ENCODE measurements around the gene SV2B. TPM values are rescaled to one million over a fixed set of nuclear protein-coding genes. Genes with fewer than 3 reads are reported as not detected.

SV2B gene
- total RNA-seq, 5 donors from 2014 or later (not counting 1 experiment from before 2014, with no cell fraction given) = 0.03 to 0.13 (median 0.09) TPM; not detected in 2

DNA sequence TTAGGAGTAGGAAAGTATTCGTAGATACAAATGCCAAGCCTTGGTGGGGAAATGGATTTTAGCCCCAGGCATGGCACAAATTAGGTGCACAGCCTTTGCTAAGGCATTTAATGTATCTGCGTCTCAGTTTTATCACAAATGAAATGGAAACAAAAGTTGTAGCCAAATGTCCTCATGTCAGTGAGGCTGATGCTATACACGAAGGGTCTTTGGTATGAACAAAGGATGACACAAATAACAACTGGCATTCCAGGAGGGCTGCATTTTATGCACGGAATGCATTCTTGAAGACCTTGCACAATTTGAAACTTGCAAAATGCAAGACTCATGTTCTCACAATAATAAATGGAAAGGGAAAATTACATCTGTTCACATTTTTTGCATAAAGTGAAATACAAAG is 181.9 kb downstream of the SV2B start:
- no peak overlapping the region for H3K4me3 Mint-ChIP-seq
- Histone ChIP-seq H3K36me3 (ENCODE audit: control insufficient read depth in 2 of 2, extremely low read depth in 1 of 2, insufficient read depth in 1 of 2, low read length in 1 of 2) (no peaks in the 10 kb centered on the region), H3K4me3 (ENCODE audit: control insufficient read depth in 1 of 2, extremely low read depth in 1 of 2, low read length in 1 of 2) (no peak overlapping the region), H3K9me3 (no peaks in the 10 kb centered on the region), H3K4me1 (ENCODE audit: control insufficient read depth in 1 of 2, extremely low read depth in 1 of 2, insufficient read depth in 2 of 2, low read length in 2 of 2) (no peaks in the 10 kb centered on the region), H3K27me3 (replicated peaks in 1 of 2; ENCODE audit: control insufficient read depth in 2 of 2, extremely low read depth in 1 of 2, insufficient read depth in 2 of 2, low read length in 1 of 2) (peaks cover 0 to 11% of the 10 kb centered on the region in 2 experiments), H3K27ac (ENCODE audit: low read length) (no peak overlapping the region)
- POLR2A ChIA-PET = no interaction called here
- DNase-seq (no peak), ATAC-seq (replicated peaks in 1 of 4) (no peak)
- WGBS (ENCODE audit: insufficient coverage) = 78% methylated on average over 3 of the region's 4 CpGs
- no peaks in the 10 kb centered on the region for H3K4me1 Mint-ChIP-seq
- peaks cover 18 to 29% of the 10 kb centered on the region in 2 donors for H3K27me3 Mint-ChIP-seq
- no peaks in the 10 kb centered on the region for H3K36me3 Mint-ChIP-seq
- no peak overlapping the region for H3K27ac Mint-ChIP-seq
- H3K9me3 Mint-ChIP-seq = no peaks in the 10 kb centered on the region
- CTCF ChIA-PET = no interaction called here

DNA sequence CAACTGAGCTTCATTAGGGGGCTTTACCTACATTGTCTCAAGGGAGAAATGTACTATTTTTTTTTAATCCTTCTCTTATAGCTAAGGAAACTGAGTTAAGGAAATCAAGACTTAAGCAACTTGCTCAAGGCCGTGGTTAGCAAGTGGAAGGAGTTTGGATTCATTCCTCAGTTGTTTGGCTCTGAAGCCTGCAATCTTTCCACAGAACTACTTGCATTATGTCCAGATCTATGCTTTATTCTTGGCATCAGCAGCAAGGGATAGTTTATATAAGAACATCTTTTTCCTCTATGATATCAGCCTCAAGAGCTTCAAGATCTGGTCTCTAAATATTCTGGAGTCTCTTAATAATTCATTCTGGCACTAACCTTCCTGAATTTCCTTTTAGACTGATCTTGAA is 182.4 kb downstream of the SV2B start:
- no peak overlapping the region for H3K4me3 Mint-ChIP-seq
- Histone ChIP-seq H3K4me1 (ENCODE audit: control insufficient read depth in 1 of 2, extremely low read depth in 1 of 2, insufficient read depth in 2 of 2, low read length in 2 of 2) (no peaks in the 10 kb centered on the region), H3K4me3 (ENCODE audit: control insufficient read depth in 1 of 2, extremely low read depth in 1 of 2, low read length in 1 of 2) (no peak overlapping the region), H3K9me3 (no peaks in the 10 kb centered on the region), H3K27me3 (replicated peaks in 1 of 2; ENCODE audit: control insufficient read depth in 2 of 2, extremely low read depth in 1 of 2, insufficient read depth in 2 of 2, low read length in 1 of 2) (peaks cover 0 to 17% of the 10 kb centered on the region in 2 experiments), H3K36me3 (ENCODE audit: control insufficient read depth in 2 of 2, extremely low read depth in 1 of 2, insufficient read depth in 1 of 2, low read length in 1 of 2) (no peaks in the 10 kb centered on the region), H3K27ac (ENCODE audit: low read length) (no peak overlapping the region)
- ATAC-seq (replicated peaks in 1 of 4) (no peak), DNase-seq (no peak)
- WGBS (ENCODE audit: insufficient coverage) = no CpG with 5 or more reads among the region's 1 CpG
- H3K36me3 Mint-ChIP-seq = no peaks in the 10 kb centered on the region
- H3K9me3 Mint-ChIP-seq = no peaks in the 10 kb centered on the region
- H3K27me3 Mint-ChIP-seq = peaks cover 21 to 23% of the 10 kb centered on the region in 2 donors
- ChIA-PET POLR2A (no interaction called here), CTCF (interaction anchor here in 1 of 2 donors (0.6 kb wide), 1 partner anchor 789 kb away, joined by 3 read pairs; no protein-coding TSS in a partner anchor)
- no peak overlapping the region for H3K27ac Mint-ChIP-seq
- no peaks in the 10 kb centered on the region for H3K4me1 Mint-ChIP-seq

DNA sequence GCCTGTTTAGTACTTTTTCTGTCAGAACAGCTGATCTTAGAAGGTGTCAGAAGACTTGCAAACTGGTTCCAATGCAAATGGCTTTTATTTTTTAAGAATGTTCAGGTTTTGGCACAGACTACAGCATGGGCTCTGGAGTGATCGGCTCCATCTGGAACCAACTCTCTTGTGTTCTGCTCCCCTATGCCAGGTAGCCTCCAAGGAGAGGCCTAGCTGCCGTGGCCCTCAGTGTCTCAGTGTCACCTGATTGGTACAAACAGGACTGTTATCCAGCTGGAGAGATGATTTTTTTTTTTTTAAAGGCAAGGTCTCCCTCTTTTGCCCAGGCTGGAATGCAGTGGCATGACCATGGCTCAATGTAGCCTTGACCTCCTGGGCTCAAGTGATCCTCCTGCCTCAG is 183.1 kb downstream of the SV2B start:
- Mint-ChIP-seq H3K36me3 (no peaks in the 10 kb centered on the region), H3K9me3 (no peaks in the 10 kb centered on the region), H3K4me3 (no peak overlapping the region), H3K27me3 (peaks cover 19 to 20% of the 10 kb centered on the region in 2 donors), H3K27ac (no peak overlapping the region), H3K4me1 (no peaks in the 10 kb centered on the region)
- no peak overlapping the region for H3K4me3 ChIP-seq (ENCODE audit: control insufficient read depth in 1 of 2, extremely low read depth in 1 of 2, low read length in 1 of 2)
- CTCF ChIA-PET = no interaction called here
- ATAC-seq (replicated peaks in 1 of 4) (no peak), DNase-seq (no peak)
- POLR2A ChIA-PET = no interaction called here
- no peak overlapping the region for H3K27ac ChIP-seq (ENCODE audit: low read length)
- no peaks in the 10 kb centered on the region for H3K4me1 ChIP-seq (ENCODE audit: control insufficient read depth in 1 of 2, extremely low read depth in 1 of 2, insufficient read depth in 2 of 2, low read length in 2 of 2)
- H3K9me3 ChIP-seq = no peaks in the 10 kb centered on the region
- WGBS (ENCODE audit: insufficient coverage) = 80% methylated on average over 2 of the region's 2 CpGs
- peaks cover 0 to 21% of the 10 kb centered on the region in 2 experiments for H3K27me3 ChIP-seq (replicated peaks in 1 of 2; ENCODE audit: control insufficient read depth in 2 of 2, extremely low read depth in 1 of 2, insufficient read depth in 2 of 2, low read length in 1 of 2)
- no peaks in the 10 kb centered on the region for H3K36me3 ChIP-seq (ENCODE audit: control insufficient read depth in 2 of 2, extremely low read depth in 1 of 2, insufficient read depth in 1 of 2, low read length in 1 of 2)

DNA sequence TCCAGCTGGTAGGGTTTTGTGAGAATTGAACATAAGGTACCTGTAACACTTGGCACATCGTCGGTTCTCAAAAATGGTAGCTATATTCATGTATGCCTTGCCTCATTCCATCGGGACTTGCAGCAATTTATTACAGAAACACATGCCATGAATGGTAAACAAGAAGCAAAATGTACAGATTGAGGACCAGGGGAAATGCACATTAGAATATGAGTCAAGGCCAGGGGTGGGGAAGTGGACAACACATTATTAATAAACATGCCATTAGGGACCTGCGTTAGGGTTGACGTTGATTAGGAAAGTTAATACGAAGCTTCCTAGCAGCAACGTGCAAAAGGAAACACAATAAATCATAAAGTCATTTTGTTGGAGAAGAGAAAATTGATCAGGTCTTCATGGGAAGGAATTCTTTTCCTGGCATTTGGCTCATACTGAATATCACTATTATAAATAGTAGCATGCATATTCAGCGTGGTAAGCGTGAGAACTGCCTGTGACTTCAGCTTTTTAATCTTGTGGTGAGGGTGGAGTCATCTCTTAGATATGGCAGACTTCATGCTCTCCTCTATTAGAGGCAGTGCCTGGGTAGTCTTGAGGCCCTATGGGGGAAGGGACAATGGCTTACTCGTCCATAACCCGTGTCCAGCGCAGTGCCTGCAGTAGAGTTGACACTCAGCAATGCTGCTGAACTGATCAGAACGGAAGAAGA is 184.9 kb downstream of the SV2B start:
- Mint-ChIP-seq H3K4me3 (no peak overlapping the region), H3K36me3 (no peaks in the 10 kb centered on the region), H3K27me3 (peaks cover 15 to 23% of the 10 kb centered on the region in 2 donors), H3K9me3 (no peaks in the 10 kb centered on the region), H3K4me1 (no peaks in the 10 kb centered on the region), H3K27ac (no peak overlapping the region)
- ATAC-seq (replicated peaks in 1 of 4) (no peak), DNase-seq (no peak)
- no peaks in the 10 kb centered on the region for H3K4me1 ChIP-seq (ENCODE audit: control insufficient read depth in 1 of 2, extremely low read depth in 1 of 2, insufficient read depth in 2 of 2, low read length in 2 of 2)
- H3K27ac ChIP-seq (ENCODE audit: low read length) = no peak overlapping the region
- ChIA-PET POLR2A (interaction anchor here in 1 of 2 donors (0.6 kb wide), 1 partner anchor 1524 kb away, joined by 3 read pairs; no protein-coding TSS in a partner anchor), CTCF (no interaction called here)
- no peak overlapping the region for H3K4me3 ChIP-seq (ENCODE audit: control insufficient read depth in 1 of 2, extremely low read depth in 1 of 2, low read length in 1 of 2)
- no peaks in the 10 kb centered on the region for H3K36me3 ChIP-seq (ENCODE audit: control insufficient read depth in 2 of 2, extremely low read depth in 1 of 2, insufficient read depth in 1 of 2, low read length in 1 of 2)
- WGBS (ENCODE audit: insufficient coverage) = 88% methylated on average over 7 of the region's 13 CpGs
- H3K27me3 ChIP-seq (replicated peaks in 1 of 2; ENCODE audit: control insufficient read depth in 2 of 2, extremely low read depth in 1 of 2, insufficient read depth in 2 of 2, low read length in 1 of 2) = peaks cover 0 to 21% of the 10 kb centered on the region in 2 experiments
- no peaks in the 10 kb centered on the region for H3K9me3 ChIP-seq

DNA sequence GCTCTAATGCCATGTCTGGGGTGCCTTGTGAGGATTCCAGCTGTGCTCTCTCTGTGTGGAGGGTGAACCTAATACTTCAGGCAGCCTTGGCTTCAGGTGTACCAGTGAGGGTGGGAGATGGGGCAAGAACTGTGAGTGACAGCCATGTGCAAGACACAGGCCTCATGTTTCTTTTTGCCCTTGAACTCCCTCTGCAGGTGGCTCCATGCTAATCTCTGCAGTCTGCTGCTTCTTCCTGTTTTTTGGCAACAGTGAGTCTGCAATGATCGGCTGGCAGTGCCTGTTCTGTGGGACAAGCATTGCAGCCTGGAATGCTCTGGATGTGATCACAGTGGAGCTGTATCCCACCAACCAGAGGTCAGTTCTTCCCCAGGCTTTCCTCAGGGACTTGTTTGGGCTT is 189.3 kb downstream of the SV2B start:
- no peak overlapping the region for H3K27ac ChIP-seq (ENCODE audit: low read length)
- Mint-ChIP-seq H3K4me1 (no peaks in the 10 kb centered on the region), H3K9me3 (no peaks in the 10 kb centered on the region), H3K36me3 (no peaks in the 10 kb centered on the region), H3K4me3 (no peak overlapping the region), H3K27me3 (peaks cover 0 to 10% of the 10 kb centered on the region in 2 donors), H3K27ac (no peak overlapping the region)
- H3K36me3 ChIP-seq (ENCODE audit: control insufficient read depth in 2 of 2, extremely low read depth in 1 of 2, insufficient read depth in 1 of 2, low read length in 1 of 2) = no peaks in the 10 kb centered on the region
- peak in 1 of 35 experiments; percentile 13 for DNase-seq
- 23% methylated on average over 1 of the region's 1 CpG for WGBS (ENCODE audit: insufficient coverage)
- no peaks in the 10 kb centered on the region for H3K9me3 ChIP-seq
- peak in 1 of 4 experiments; percentile 29 for ATAC-seq (replicated peaks in 1 of 4)
- no peaks in the 10 kb centered on the region for H3K4me1 ChIP-seq (ENCODE audit: control insufficient read depth in 1 of 2, extremely low read depth in 1 of 2, insufficient read depth in 2 of 2, low read length in 2 of 2)
- H3K4me3 ChIP-seq (ENCODE audit: control insufficient read depth in 1 of 2, extremely low read depth in 1 of 2, low read length in 1 of 2) = no peak overlapping the region
- ChIA-PET CTCF (no interaction called here), POLR2A (no interaction called here)
- H3K27me3 ChIP-seq (replicated peaks in 1 of 2; ENCODE audit: control insufficient read depth in 2 of 2, extremely low read depth in 1 of 2, insufficient read depth in 2 of 2, low read length in 1 of 2) = peaks cover 0 to 14% of the 10 kb centered on the region in 2 experiments

DNA sequence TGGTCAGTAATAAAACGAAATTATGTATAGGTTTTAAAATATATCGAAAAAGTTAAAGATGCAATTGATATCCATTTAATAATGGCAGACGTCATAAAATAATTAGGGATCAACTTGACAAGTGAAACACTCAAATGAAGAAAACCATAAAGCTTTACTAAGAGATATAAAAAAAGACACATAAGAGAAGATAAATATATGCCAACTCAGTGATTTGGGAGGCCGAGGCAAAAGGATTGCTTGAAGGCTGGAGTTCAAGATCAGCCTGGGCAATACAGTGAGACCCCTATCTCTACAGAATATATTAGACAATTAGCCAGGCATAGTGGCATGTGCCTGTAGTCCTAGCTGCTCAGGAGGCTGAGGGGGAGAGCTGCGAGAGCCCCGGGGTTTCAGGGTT is 190.5 kb downstream of the SV2B start:
- DNase-seq = no peak
- no peaks in the 10 kb centered on the region for H3K4me1 Mint-ChIP-seq
- Histone ChIP-seq H3K27me3 (replicated peaks in 1 of 2; ENCODE audit: control insufficient read depth in 2 of 2, extremely low read depth in 1 of 2, insufficient read depth in 2 of 2, low read length in 1 of 2) (peaks cover 0 to 14% of the 10 kb centered on the region in 2 experiments), H3K36me3 (ENCODE audit: control insufficient read depth in 2 of 2, extremely low read depth in 1 of 2, insufficient read depth in 1 of 2, low read length in 1 of 2) (no peaks in the 10 kb centered on the region), H3K4me1 (ENCODE audit: control insufficient read depth in 1 of 2, extremely low read depth in 1 of 2, insufficient read depth in 2 of 2, low read length in 2 of 2) (no peaks in the 10 kb centered on the region), H3K27ac (ENCODE audit: low read length) (no peak overlapping the region), H3K9me3 (no peaks in the 10 kb centered on the region), H3K4me3 (ENCODE audit: control insufficient read depth in 1 of 2, extremely low read depth in 1 of 2, low read length in 1 of 2) (no peak overlapping the region)
- WGBS (ENCODE audit: insufficient coverage) = no CpG with 5 or more reads among the region's 6 CpGs
- H3K27me3 Mint-ChIP-seq = peaks cover 0 to 9% of the 10 kb centered on the region in 2 donors
- no peaks in the 10 kb centered on the region for H3K36me3 Mint-ChIP-seq
- H3K9me3 Mint-ChIP-seq = no peaks in the 10 kb centered on the region
- H3K4me3 Mint-ChIP-seq = no peak overlapping the region
- no peak overlapping the region for H3K27ac Mint-ChIP-seq
- ChIA-PET POLR2A (no interaction called here), CTCF (interaction anchor here in 1 of 2 donors (0.6 kb wide), 1 partner anchor 470 kb away, joined by 4 read pairs; no protein-coding TSS in a partner anchor)
- no peak for ATAC-seq (replicated peaks in 1 of 4)
